ENCODE measurements around the gene PLSCR5.

- TF ChIP-seq CTCF (IDR thresholded peaks at IDR 0.05) (no peak), EP300 (IDR thresholded peaks at IDR 0.05) (no peak)
Observed at GRCh38 chr3:146636881-146637280, 31.7 kb upstream of the PLSCR5 start.

Data from tibial nerve (tissue), 4 donors.